Smooth muscle cell of the brain vasculature (primary cell): Measurements from ENCODE around the gene PLXNB2.

Source experiments
- DNase-seq: peaks from one replicate; pipeline ENCODE4 v3.0.0-alpha.2; 2012; ENCODE audit warnings: low read depth, low spot score

PLXNB2 gene

DNA sequence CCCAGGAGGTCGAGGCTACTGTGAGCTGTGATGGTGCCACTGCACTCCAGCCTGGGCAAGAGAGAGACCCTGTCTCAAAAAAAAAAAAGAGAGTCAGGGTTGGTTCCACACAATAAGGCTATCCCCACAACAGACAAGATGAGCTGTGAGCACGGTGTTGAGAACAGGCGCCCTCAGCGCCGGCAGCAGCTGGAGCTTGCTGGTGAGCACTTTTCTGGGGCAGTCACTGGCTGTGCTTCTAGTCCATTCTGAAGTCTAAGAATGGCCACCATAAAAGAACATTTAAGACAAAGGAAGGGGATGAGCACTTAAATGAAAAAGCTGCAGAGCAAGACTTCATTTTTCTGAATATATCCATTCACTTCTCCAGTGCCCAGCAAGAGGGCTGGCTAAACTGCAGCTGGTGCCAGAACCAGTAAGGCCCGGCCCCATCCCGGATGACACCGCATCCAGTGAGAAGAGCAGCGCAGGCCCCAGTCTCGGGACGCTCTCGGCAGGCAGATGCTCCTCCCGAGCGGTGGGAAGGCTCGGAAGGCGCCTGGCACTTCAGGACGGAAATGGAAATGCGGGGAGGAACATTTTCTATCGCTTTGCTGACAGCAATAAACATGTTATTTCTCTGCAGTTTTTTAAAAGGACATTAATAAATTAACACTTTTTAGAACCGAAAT lies 74.8 kb downstream of the PLXNB2 start:
- DNase-seq: no peak

DNA sequence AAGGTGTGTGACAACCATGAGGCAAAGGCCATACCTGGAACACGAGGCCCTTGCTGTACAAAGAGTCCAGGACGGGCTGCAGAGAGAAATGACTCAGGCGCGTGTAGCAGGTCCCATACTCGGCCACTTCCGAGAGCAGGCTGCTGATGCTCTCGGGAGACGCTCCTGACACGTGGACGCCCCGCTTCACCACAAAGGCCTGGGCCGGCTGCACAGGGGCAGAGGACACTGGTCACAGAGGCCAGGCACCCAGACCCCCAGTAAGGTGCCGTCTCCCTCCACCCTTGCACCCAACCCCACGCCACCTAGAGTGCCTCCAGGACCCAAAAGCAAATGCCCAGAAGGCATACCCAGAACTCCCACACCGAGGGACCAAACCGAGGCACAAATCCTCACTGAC lies 78.1 kb downstream of the PLXNB2 start:
- DNase-seq: no peak

DNA sequence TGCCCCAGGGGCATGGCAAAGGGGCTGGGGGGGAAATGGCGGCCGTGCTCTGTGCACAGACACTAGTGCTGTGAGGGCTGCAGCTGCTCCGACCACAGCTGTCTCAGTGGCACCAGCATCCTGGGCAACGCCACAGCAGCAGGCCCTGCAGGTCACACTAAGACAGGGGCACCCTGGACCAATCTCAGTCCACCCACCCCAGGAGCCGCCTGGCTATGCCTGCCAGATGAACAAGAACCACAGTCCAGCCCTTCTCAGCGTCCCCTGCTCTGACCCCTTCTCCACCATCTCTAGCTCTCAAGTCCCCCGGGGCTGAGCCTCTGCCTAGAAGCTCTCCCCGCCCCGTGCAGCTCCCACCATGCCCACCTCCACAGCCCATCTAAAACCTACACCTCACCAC lies 79.1 kb downstream of the PLXNB2 start:
- no peak for DNase-seq

DNA sequence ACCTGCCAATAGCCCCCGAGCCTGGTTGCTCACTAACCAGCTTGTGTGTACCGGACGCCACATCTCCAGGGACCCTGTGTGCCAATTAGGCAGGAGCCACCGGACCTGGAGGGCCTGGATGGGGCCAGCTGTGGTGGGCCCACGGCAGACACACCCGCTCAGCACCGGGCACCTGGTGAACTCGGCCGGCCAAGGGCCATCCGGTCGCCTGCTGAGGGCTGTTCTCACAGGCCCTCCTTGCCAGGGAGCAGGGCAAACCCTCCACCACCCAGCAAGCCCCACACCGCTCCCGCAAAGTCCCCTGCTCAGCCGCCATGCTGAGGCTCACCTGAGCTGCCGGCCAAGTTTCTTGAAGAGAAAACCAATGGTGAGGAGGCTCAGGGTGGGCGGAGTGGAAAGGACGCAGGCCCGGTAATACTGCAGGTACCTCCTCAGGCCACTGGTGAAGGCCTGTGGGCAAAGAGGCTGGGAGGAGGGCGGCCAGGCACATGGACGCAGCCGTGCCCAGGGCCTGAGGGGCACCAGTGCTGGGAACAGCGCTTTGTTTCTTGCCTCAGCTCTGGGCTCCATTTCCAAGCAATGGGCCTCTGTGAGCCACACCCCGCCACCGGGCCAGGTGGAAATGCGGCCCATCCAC lies 79.7 kb downstream of the PLXNB2 start:
- DNase-seq: no peak

DNA sequence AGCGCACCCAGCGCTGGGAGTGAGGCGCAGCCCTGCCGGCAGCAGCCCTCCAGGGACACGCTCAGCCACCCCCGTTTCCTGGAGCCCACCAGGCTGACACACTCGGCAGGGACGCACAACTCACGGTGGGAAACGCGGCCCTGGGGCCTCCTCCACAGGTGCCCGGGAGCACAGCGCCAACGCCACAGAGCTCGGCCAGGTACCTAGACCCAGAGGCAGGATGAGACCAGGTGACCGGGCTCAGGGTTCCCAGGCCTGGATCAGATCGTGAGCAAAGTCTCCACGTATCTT lies 80.6 kb downstream of the PLXNB2 start:
- no peak for DNase-seq

DNA sequence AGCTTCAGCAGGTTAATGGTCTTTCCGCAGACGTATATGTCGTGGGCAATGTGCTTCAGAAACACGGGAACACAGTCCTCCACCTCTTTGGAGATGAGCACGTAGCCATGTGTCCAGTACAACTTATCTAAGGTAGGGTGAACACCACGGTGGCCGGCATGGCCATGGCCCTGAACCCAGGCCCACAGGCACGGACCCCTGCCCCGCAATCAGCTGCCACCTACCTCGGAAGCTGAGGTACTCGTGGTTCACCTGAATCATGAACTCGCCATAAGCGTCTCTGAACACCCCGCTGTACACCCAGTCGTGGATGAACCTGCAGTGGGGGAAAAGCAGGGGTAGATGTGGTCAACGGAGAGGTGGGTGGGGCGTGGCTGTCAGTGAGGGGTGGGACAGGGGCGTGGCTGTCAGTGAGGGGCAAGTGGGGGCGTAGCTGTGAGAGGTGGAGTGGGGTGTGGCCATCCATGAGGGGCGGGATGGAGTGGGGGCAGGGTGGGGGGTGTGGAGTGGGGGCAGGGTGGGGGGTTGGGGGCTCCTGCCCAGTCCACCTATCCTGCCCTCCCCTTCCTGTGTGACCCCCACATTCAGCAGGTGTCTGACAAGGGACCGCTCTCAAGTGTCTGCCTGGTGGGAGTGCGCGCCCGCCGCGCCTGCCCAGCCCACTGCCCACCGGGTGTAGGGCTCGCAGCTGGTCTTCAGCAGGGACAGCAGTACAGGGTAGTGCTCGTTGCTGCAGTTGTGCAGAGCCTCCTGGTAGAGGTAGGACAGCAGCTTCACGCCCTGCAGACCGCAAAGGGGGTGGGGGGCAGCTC lies 81.2 kb downstream of the PLXNB2 start:
- DNase-seq: no peak

DNA sequence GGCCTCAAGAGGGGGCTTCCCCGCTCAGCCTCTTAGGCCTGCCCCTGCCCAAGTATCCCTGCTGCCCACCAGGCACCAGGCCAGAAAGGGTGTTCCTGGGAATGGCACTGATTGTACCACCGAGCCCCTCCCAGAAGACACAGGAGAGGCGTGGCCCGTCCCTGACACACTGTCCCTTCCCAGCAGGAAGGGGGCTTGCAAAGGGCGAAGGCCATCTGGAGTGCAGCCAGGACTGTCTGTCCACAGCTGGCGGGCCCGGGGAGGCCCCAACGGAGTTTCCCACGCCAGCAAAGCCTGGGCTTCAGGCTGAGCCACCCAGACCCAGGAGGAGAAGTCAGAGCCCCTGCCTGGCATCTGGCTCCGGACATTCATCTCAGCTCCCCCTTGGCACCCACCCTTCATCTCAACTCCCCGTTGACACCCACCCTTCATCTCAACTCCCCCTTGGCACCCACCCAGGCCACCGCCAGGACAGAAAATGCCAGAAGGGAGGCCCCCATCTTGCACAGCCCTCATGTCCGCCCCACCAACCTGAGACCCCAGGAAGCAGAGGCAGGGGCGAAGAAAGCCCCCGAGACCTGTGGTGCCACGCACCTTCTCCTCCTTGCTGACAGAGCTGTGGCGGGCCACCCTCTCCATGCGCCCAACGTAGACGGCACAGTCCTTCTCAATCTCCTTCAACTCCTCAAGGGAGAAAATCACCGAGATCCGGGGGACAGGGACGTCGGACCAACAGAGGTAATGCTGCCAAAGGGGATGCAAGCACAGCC lies 82.1 kb downstream of the PLXNB2 start:
- DNase-seq: no peak
